Activated naive CD8-positive, alpha-beta T cell treated with anti-CD3 and anti-CD28 coated beads, Interleukin-2, amount 50 U/mL, for 24 hours (primary cell): ENCODE measurements around the gene MDK.

Experiments
- ATAC-seq: fragments of 150-1000 bp; cut with Tn5 transposase; one replicate; pipeline ENCODE4 v1.10.0; 2021
- DNase-seq: peaks from one replicate; pipeline ENCODE4 v3.0.0; 2021
- H3K27ac Mint-ChIP-seq: one replicate; pipeline ENCODE4 v1.8.0; 2021; ENCODE audit warnings: mild to moderate bottlenecking, mixed read lengths
- H3K27me3 Mint-ChIP-seq: one replicate; pipeline ENCODE4 v1.8.0; 2021; ENCODE audit warnings: mixed read lengths
- H3K36me3 Mint-ChIP-seq: one replicate; pipeline ENCODE4 v1.8.0; 2021; ENCODE audit warnings: low read depth, mixed read lengths
- H3K4me1 Mint-ChIP-seq: one replicate; pipeline ENCODE4 v1.8.0; 2021; ENCODE audit warnings: mixed read lengths
- H3K4me3 Mint-ChIP-seq: one replicate; pipeline ENCODE4 v1.8.0; 2021; ENCODE audit warnings: mild to moderate bottlenecking, moderate library complexity, mixed read lengths
- H3K9me3 Mint-ChIP-seq: one replicate; pipeline ENCODE4 v1.8.0; 2021; ENCODE audit warnings: mixed read lengths

MDK gene

DNA sequence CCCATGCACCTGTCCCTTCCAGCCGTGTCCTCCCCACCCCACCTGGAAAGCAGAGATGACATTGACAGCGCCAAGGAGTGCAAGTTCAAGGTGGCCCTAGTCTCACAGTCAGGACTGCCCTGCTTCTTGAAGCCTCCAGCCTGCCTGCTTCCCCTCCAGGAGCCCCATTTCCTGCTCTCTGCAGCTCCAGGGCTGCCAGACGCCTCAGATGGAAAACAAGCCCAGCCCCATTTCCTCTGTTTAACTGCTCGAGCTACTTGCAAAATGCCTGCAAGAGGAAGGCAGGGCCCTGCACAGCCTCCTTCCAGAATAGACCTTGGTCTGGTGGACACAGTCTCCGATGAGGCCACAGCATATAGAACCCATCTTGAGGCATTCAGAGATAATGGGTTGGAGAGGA is 39.2 kb upstream of the MDK start:
- no peak for DNase-seq
- peaks cover 2% of the 10 kb centered on the region for H3K27me3 Mint-ChIP-seq
- no peaks in the 10 kb centered on the region for H3K36me3 Mint-ChIP-seq
- H3K4me3 Mint-ChIP-seq = no peak overlapping the region
- H3K27ac Mint-ChIP-seq = no peak overlapping the region
- ATAC-seq = no peak
- peaks cover 65% of the 10 kb centered on the region for H3K4me1 Mint-ChIP-seq
- no peaks in the 10 kb centered on the region for H3K9me3 Mint-ChIP-seq

DNA sequence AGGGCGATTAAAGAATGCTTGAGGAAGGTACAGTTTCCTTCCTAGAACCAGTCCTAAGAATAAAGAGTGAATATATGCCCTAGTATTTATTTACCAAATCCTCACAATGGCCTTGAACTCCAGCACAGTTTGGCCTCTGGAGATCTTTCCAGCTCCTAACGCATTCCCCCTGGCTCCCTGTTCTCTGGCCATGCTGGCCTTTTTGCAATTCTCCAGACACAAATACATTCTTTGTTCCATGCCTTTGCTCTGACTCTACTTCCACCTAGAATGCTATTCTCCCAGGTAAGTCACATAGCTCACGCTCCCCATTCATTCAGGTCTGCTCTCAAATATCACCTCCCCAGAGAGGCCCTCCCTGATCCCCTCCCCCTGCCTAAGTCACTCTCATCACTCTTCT is 37.9 kb upstream of the MDK start:
- ATAC-seq (no peak), DNase-seq (no peak)
- Mint-ChIP-seq H3K36me3 (no peaks in the 10 kb centered on the region), H3K27me3 (peaks cover 2% of the 10 kb centered on the region), H3K27ac (no peak overlapping the region), H3K9me3 (no peaks in the 10 kb centered on the region), H3K4me1 (peaks cover 62% of the 10 kb centered on the region), H3K4me3 (no peak overlapping the region)

DNA sequence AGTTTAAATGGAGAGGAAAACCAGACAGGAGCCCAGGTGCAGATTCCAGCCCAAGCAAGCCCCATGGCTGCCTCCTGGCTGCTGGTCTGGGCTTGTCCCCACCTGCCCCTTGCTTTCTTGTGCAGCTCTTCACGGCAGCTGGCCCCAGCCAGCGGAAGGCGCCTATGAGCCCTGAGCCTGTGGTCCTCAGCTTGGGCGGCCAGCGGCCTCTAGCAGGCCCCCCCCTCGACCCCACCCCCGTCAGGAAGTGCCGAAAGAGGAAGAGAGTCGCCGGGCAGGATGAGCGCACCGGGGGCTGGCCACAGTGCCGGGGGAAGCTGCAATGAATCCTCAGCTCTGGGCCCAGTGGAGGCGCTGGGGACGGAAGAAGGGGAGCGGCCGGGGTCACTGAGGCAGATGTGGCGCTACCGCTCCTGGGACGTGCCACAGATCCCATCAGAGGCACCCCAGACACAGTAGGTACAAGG is 36.3 kb upstream of the MDK start:
- no peak for DNase-seq
- ATAC-seq = no peak
- Mint-ChIP-seq H3K27ac (peak overlapping the region; percentile 44), H3K27me3 (peaks cover 2% of the 10 kb centered on the region), H3K4me3 (peak overlapping the region; percentile 79), H3K36me3 (peaks cover 3% of the 10 kb centered on the region), H3K9me3 (no peaks in the 10 kb centered on the region), H3K4me1 (peaks cover 72% of the 10 kb centered on the region)

DNA sequence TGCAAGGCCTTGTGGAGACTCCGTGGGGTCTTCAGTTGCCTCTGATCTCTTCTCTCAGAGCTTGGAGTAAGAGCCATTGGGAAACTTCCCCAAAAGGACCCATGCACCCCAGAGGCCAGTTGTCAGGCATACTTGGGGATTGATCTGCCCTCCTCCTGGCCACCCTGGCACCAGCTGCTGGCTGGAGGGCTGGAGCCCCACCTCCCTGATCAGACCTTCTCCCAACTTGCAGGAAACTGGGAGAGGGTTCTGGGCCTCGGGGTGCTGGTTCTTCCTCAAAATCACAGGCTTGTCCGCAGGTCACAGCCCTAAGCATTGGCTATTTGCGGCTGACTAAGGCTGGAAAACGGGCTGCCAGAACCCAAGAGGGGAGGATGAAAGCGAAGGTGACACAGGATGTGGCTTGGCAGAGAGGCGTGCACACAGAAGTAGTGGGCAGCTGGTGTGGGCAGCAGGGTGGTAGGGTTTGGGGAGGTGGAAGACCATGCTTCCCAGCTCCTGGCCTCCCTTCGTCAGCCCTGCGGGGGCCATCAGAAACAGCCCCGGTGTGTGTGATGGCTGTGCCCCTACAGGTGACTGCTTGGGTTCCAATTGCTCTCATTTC is 35.5 kb upstream of the MDK start:
- Mint-ChIP-seq H3K4me3 (peak overlapping the region; percentile 79), H3K27me3 (peaks cover 2% of the 10 kb centered on the region), H3K36me3 (peaks cover 3% of the 10 kb centered on the region), H3K4me1 (peaks cover 80% of the 10 kb centered on the region), H3K9me3 (no peaks in the 10 kb centered on the region), H3K27ac (peak overlapping the region; percentile 78)
- peak; percentile 45 for DNase-seq
- no peak for ATAC-seq

DNA sequence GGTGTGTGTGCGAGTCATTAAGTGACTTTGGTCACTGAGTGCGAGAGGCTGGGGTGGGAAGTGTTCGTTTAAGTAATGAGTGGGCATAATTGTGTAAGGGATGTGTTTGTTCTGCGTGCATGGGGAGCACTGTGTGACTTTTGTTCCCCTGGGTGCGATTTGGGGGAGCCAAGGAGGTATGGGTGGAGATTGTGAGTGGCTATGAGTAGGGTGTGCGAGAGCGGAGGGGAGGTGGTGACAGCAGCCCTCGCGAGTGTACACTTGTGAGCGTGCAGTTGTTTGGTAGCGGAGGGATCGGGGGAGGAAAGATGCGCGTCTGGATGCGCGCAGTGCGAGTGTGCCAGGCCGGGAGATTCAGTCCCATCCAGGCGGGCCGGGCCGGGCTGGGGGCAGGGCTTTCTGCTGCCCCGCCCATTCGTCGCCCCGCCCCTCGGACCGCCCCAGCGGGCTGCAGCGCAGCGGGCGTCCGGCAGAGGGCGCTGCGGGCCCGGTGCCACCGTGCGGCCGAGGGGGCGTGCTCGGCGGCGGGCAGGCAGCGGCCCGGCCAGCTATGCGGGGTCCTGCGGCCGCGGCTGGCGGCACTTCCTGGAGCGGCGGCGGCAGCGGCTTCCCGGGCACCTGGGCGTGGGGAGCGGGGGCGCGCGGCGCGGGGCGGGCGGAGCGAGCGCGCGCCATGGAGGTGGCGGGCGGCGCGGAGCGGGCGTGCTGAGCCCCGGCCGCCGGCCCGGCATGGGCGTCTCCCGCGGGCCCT is 34.4 kb upstream of the MDK start, which contains the start of gene DGKZ:
TSS of gene DGKZ (plus strand) at position 578 of the 751 bp plus-strand sequence. CDS start 197 bp downstream, outside the sequence.
- Mint-ChIP-seq H3K27me3 (peaks cover 2% of the 10 kb centered on the region), H3K4me3 (peak within 1 kb of the TSS; percentile 89), H3K27ac (peak within 1 kb of the TSS; percentile 93), H3K36me3 (peaks cover 3% of the 10 kb centered on the region), H3K9me3 (no peaks in the 10 kb centered on the region), H3K4me1 (peaks cover 81% of the 10 kb centered on the region)
- peak; percentile 56 for ATAC-seq
- DNase-seq = peak; percentile 90

DNA sequence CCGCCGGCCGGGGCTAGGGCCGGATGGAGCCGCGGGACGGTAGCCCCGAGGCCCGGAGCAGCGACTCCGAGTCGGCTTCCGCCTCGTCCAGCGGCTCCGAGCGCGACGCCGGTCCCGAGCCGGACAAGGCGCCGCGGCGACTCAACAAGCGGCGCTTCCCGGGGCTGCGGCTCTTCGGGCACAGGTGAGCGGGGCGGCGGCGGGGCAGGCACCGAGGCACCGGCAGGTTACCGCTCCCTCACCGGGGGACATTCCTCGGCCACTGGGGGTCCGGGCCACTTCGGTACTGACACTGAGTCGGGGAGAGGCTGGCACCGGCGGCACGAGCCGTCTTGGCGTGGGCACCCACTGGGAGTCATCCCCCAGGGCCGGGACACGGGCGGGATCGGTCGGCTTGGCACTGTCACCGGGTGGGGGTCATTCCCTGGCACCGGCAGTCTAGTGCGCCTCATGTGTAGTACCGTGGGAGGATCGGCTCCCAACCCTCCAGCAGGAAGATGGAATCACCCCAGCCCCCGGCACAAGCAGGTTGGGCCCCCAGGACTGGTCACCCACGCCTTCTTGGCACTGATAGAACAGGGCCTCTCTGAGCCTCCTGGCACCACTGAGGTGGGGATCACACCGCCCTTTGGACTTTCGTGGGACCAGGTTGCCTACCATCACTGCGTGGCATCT is 33.7 kb upstream of the MDK start:
- Mint-ChIP-seq H3K9me3 (no peaks in the 10 kb centered on the region), H3K27me3 (peaks cover 2% of the 10 kb centered on the region), H3K4me3 (peak overlapping the region; percentile 89), H3K27ac (peak overlapping the region; percentile 93), H3K36me3 (peaks cover 3% of the 10 kb centered on the region), H3K4me1 (peaks cover 82% of the 10 kb centered on the region)
- ATAC-seq (no peak), DNase-seq (no peak)

DNA sequence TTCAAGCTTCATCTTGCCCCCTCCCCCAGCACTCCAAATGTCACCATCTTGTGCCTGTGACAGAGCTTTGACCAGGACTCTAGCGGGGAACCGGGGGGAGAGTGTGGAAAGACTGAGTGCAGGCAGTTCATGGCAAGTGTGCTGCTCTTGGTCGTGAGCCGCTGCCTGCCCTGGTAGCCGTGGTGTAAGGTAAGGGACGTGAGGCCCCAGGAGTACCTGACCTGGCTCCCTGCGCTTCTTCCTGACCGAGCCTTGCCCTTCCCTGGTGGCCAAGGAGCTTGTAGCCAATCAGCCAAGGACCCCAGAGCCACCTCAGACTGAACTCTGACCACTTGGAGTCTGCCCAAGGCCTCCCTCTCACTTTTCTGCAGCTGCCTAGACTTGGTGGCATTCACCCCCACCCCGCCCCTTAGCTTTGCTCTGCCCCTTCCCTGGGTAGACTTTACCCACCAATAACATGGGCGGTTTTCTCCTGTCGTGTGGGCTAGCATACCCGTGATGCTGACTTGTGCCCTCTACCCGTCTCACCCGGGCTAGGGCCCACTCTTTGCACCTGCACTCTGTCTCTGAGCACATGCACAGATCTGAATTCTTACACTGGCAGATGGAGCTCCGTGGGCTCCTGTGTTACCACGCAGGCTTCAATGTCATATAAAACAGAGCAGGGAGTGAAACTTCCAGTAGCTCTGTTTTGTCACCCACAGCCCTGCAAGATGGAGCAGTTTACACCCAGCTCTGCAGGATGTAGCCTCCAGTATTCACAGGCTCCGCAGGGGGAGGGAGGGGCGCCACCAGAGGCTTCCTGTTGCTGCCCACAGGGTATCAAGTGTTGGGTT is 32.7 kb upstream of the MDK start:
- peaks cover 84% of the 10 kb centered on the region for H3K4me1 Mint-ChIP-seq
- ATAC-seq = peak; percentile 47
- peak overlapping the region; percentile 93 for H3K27ac Mint-ChIP-seq
- H3K27me3 Mint-ChIP-seq = peaks cover 2% of the 10 kb centered on the region
- no peaks in the 10 kb centered on the region for H3K9me3 Mint-ChIP-seq
- peaks cover 3% of the 10 kb centered on the region for H3K36me3 Mint-ChIP-seq
- peak; percentile 61 for DNase-seq
- peak overlapping the region; percentile 89 for H3K4me3 Mint-ChIP-seq

DNA sequence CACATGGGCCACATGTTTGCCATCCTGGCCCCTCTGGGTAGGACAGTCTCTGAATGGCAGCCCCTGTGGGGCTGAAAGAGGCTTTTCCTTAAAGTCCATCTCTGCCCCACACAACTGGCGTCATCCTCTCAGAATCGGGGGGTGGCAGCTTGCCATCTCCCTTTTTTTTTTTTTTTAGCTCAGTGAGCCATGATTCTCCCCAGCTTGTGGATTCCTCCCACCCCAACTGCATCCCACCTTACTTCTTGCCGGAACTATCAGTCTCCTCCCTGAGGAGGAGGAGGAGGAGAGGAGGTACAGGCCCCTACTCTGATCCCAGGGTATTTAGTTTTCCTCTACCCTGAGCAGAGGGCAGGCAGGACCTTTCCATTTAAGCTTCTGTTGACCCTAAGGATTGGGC is 30.8 kb upstream of the MDK start:
- H3K36me3 Mint-ChIP-seq = peaks cover 3% of the 10 kb centered on the region
- H3K9me3 Mint-ChIP-seq = no peaks in the 10 kb centered on the region
- H3K4me1 Mint-ChIP-seq = peaks cover 83% of the 10 kb centered on the region
- H3K27ac Mint-ChIP-seq = peak overlapping the region; percentile 60
- DNase-seq (no peak), ATAC-seq (no peak)
- peaks cover 2% of the 10 kb centered on the region for H3K27me3 Mint-ChIP-seq
- no peak overlapping the region for H3K4me3 Mint-ChIP-seq

DNA sequence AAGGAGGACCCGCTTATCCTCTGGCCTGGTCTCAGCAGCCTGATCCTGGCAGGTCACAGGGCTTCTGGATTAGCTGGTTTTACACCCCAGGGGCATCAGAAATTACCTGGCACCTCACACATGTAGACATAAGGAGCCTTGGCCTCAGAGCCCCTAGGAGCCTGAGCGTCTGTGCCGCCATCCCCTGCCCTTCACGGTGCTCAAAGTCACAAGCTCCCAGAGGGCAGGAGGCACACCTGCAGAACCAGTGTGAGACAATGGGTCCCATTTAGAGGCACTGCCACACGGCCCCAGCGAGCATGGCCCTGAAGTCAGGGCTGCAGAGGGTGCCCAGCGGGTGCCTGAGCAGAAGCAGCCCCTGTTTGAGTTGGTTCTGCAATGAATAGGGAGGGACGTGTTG is 30.3 kb upstream of the MDK start:
- DNase-seq (no peak), ATAC-seq (no peak)
- Mint-ChIP-seq H3K27me3 (peaks cover 2% of the 10 kb centered on the region), H3K9me3 (no peaks in the 10 kb centered on the region), H3K4me1 (peaks cover 81% of the 10 kb centered on the region), H3K27ac (peak overlapping the region; percentile 69), H3K36me3 (peaks cover 3% of the 10 kb centered on the region), H3K4me3 (peak overlapping the region; percentile 74)

DNA sequence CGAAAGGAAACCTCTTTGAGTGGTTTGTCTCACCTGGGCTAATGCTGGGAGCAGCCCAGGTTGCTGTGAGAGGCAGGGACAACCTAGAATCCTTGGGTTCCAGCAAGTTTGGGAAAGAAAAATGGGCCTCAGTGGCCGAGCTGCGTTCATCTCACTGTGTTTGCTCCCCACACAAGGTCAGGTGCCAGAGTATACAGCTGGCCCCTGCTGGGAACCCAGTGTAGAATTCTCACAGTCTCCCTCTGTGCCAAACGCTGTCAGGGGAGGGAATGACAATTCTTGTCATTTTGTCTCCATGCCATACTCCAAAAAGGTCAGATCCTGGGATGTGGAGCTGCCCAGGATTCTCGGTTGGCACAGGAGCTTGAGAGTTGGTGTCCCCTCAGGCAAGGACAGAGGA is 29.9 kb upstream of the MDK start:
- H3K27me3 Mint-ChIP-seq = peaks cover 2% of the 10 kb centered on the region
- ATAC-seq = no peak
- H3K9me3 Mint-ChIP-seq = no peaks in the 10 kb centered on the region
- DNase-seq = no peak
- peaks cover 3% of the 10 kb centered on the region for H3K36me3 Mint-ChIP-seq
- peak overlapping the region; percentile 74 for H3K4me3 Mint-ChIP-seq
- H3K4me1 Mint-ChIP-seq = peaks cover 81% of the 10 kb centered on the region
- H3K27ac Mint-ChIP-seq = peak overlapping the region; percentile 80

DNA sequence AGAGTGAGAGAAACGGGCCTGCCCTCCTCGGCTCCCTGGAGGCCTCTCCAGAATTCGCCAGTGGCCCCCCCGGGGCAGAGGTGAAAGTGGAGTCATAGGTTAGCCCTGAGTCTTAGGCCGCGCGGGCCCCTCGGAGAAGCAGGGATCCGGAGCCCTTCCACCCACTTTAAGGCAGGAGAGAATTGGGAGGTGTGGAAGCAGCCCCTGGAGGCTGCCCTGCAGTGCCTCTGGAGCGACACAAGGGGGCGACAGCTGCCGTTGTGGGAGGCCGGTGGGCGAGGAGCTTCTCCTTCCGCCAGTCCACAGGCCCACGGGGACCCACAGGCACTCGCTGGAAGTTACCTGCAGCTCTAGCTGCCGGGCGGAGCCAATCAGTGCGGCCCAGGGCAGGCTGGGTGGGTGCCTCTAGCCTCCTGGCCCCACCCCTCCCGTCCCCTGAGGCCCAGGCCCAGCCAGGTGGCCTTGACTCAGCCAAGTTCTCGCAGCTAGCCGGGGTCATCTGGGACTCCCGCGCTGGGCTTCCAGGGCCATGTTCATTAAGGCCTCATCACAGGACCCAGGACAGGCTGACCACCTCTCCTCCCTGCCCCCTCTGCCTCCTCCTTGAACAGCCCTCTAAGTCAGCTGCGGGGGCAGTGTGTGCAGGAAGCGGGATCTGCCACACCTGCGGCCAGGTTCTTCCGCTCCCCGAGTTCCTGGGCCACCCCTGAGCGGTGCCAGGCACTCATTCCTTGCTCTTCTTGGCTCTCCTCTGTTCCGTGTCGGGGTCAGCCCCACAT is 29.2 kb upstream of the MDK start:
- ATAC-seq (peak; percentile 30), DNase-seq (peak; percentile 81)
- peaks cover 82% of the 10 kb centered on the region for H3K4me1 Mint-ChIP-seq
- H3K9me3 Mint-ChIP-seq = no peaks in the 10 kb centered on the region
- H3K36me3 Mint-ChIP-seq = peaks cover 3% of the 10 kb centered on the region
- H3K27ac Mint-ChIP-seq = peak overlapping the region; percentile 80
- no peaks in the 10 kb centered on the region for H3K27me3 Mint-ChIP-seq
- peak overlapping the region; percentile 74 for H3K4me3 Mint-ChIP-seq

DNA sequence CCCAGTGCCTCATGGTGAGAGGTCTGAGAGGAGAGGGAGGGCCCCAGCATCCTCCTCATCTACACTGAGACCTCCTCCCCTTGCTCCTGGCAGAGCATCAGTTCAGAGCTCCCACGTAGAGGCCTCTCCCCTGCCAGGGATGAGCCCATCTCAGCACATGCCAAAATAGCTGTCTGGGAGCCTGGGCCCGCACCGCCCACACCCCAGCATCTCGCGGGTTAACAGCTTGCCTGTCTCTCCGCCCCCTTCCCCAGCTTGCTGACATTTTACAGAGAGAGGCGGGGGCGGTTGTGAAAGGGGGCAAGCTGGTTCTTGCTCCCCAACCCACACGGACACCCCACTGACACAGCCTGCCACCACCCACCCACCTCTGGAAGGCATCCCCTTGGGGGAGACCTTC is 27.8 kb upstream of the MDK start:
- no peaks in the 10 kb centered on the region for H3K27me3 Mint-ChIP-seq
- H3K36me3 Mint-ChIP-seq = peaks cover 3% of the 10 kb centered on the region
- H3K4me1 Mint-ChIP-seq = peaks cover 90% of the 10 kb centered on the region
- peak overlapping the region; percentile 80 for H3K27ac Mint-ChIP-seq
- no peaks in the 10 kb centered on the region for H3K9me3 Mint-ChIP-seq
- peak overlapping the region; percentile 74 for H3K4me3 Mint-ChIP-seq
- ATAC-seq (peak; percentile 60), DNase-seq (peak; percentile 73)

DNA sequence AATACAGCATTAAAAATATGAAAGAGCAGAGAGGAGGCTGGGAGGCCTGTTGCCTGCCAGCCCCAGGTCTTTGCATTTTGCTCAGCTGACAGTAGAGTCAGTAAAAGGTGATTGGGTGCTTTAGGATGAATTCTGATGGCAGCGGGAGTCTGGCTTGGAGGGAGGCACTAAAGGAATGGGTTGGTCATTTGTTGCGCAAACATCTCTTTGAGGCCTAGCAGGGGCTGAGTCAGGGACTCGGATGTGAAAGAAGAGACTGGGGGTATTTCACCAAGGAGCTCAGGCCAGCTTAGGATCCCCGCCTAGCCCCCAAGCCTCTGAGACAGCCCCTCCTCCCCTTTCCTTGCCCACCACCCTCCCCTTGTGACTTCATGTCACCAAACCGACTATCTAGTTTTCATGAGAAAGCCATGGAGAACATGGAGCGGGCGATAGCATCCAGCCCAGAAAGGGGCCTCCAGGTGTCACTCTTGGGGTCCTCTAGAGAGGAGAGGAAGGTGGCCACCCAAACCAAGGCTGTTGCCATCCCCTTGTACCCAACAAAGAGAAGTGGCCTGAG is 24.5 kb upstream of the MDK start:
- Mint-ChIP-seq H3K27ac (peak overlapping the region; percentile 45), H3K9me3 (no peaks in the 10 kb centered on the region), H3K4me3 (no peak overlapping the region), H3K27me3 (no peaks in the 10 kb centered on the region), H3K36me3 (no peaks in the 10 kb centered on the region), H3K4me1 (peaks cover 76% of the 10 kb centered on the region)
- DNase-seq (no peak), ATAC-seq (no peak)
